ENCODE measurements around the gene CARF.

The CARF gene

DNA sequence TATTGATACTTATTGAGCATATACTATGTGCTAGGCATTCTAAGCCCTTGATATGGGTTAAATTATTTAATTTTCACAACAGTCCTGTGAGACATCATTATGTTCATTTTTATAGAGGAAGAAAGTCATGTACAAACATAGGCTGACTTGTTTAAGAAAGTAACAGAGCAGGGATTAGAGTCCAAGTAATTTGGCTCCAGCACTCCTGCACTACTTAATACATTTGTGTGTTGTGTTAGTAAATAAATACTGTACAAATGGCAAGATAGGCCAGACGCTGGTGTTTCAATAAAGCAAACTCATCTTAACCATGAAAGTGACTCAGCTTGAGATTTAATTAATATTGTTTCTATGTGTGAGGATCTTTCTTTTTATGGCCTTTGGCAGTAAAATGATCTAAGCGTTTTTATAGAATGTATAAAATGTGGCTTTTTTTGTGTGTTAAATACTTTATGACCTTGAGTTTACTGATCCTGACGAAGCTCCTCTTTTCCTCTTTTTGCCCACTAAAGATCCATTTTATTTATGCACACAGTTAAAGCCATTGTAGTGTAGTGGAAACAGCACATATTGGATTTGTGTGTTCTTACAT lies 123.9 kb downstream of the CARF start (continued):
- TF ChIP-seq, protein P1, sequence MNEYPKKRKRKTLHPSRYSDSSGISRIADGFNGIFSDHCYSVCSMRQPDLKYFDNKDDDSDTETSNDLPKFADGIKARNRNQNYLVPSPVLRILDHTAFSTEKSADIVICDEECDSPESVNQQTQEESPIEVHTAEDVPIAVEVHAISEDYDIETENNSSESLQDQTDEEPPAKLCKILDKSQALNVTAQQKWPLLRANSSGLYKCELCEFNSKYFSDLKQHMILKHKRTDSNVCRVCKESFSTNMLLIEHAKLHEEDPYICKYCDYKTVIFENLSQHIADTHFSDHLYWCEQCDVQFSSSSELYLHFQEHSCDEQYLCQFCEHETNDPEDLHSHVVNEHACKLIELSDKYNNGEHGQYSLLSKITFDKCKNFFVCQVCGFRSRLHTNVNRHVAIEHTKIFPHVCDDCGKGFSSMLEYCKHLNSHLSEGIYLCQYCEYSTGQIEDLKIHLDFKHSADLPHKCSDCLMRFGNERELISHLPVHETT (tag by site-specific recombination; IDR thresholded peaks at IDR 0.05): no peak
- TF ChIP-seq BCL11A (tag by site-specific recombination; IDR thresholded peaks at IDR 0.05; ENCODE audit: low read depth) (0 out of 2 replicates have a peak, but pooled peaks have one; percentile 18), ZNF214 (tag by site-specific recombination; IDR thresholded peaks at IDR 0.05; ENCODE audit: borderline replicate concordance) (no peak), ZNF114 (tag by site-specific recombination; IDR thresholded peaks at IDR 0.05) (no peak), FEZF1 (tag by site-specific recombination; IDR thresholded peaks at IDR 0.05) (peak; percentile 68), ZNF530 (tag by site-specific recombination; IDR thresholded peaks at IDR 0.05; ENCODE audit: low read depth) (no peak), ZNF426 (tag by site-specific recombination; IDR thresholded peaks at IDR 0.05) (no peak), ZNF830 (tag by site-specific recombination; IDR thresholded peaks at IDR 0.05; ENCODE audit: low read depth) (no peak), ZNF184 (tag by site-specific recombination; IDR thresholded peaks at IDR 0.05) (no peak), TCF7L2 (IDR thresholded peaks at IDR 0.05; ENCODE audit: borderline replicate concordance, low read depth, low read length) (peak; percentile 35; the same call in 1 of the 2 replicates), ZNF843 (tag by site-specific recombination; IDR thresholded peaks at IDR 0.05) (0 out of 2 replicates have a peak, but pooled peaks have one; percentile 43)
- TF ChIP-seq, protein P2, sequence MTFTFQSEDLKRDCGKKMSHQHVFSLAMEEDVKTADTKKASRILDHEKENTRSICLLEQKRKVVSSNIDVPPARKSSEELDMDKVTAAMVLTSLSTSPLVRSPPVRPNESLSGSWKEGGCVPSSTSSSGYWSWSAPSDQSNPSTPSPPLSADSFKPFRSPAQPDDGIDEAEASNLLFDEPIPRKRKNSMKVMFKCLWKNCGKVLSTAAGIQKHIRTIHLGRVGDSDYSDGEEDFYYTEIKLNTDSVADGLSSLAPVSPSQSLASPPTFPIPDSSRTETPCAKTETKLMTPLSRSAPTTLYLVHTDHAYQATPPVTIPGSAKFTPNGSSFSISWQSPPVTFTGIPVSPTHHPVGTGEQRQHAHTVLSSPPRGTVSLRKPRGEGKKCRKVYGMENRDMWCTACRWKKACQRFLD (tag by site-specific recombination; IDR thresholded peaks at IDR 0.05): no peak
- TF ChIP-seq, protein P3, sequence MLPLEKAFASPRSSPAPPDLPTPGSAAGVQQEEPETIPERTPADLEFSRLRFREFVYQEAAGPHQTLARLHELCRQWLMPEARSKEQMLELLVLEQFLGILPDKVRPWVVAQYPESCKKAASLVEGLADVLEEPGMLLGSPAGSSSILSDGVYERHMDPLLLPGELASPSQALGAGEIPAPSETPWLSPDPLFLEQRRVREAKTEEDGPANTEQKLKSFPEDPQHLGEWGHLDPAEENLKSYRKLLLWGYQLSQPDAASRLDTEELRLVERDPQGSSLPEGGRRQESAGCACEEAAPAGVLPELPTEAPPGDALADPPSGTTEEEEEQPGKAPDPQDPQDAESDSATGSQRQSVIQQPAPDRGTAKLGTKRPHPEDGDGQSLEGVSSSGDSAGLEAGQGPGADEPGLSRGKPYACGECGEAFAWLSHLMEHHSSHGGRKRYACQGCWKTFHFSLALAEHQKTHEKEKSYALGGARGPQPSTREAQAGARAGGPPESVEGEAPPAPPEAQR (tag by site-specific recombination; IDR thresholded peaks at IDR 0.05): no peak

Data from HEK293 (cell line).